ENCODE results near the gene RRP1.

Gene RRP1

DNA sequence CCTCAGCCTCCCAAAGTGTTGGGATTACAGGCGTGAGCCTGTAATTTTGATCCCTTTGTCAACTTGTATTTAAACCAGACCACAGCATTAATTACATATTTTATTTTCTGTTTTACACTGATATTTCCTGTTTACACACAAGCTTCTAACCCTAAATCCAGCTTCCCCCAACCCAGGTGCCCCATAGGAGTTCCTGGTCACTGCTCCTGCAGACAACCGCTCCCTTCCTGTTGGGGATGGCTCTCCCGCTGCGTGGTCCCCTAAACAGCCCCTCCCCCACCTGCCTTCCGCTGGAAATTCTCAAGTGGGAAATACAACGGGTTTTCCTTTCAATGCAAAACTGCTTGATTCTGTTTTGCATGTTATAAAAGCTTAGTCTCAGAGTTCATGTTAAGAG, 17.0 kb upstream of the RRP1 start:
- FAIRE-seq (no peak), DNase-seq (ENCODE audit: insufficient read length, low spot score) (no peak)
- TF ChIP-seq PAX5 (IDR thresholded peaks at IDR 0.05; ENCODE audit: insufficient read depth, low read length, severe bottlenecking) (no peak), POLR2AphosphoS5 (IDR thresholded peaks at IDR 0.05; ENCODE audit: low read depth, low read length) (no peak), TAF1 (IDR thresholded peaks at IDR 0.05; ENCODE audit: low read depth, low read length) (no peak), POLR2A (IDR thresholded peaks at IDR 0.05; ENCODE audit: low read depth, low read length) (no peak), POU2F2 (IDR thresholded peaks at IDR 0.05; ENCODE audit: low read depth, low read length) (no peak), SPI1 (IDR thresholded peaks at IDR 0.05; ENCODE audit: low read depth, low read length) (no peak)

DNA sequence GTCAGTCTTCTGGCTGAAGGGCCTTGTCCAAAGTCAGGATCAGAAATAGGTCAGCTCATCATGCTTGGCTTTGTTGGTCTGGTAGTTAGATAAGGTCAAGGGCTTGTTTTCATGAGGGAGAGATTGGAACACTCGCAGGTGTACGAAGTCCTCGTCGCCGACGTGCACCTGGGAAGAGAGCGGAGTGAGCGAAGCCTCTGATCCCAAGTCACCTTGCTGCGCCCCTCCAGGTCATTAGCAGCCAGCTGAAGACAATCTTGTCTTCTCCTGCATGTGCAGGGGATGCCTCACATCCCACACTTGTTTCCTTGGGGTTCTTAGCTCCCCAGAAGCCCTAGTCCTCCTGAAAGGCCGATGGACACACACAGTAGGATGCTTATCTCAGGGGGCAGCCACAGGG, 15.2 kb upstream of the RRP1 start:
- no peak for TF ChIP-seq SPI1 (IDR thresholded peaks at IDR 0.05; ENCODE audit: low read depth, low read length)
- no peak for TF ChIP-seq POLR2A (IDR thresholded peaks at IDR 0.05; ENCODE audit: low read depth, low read length)
- TF ChIP-seq POU2F2 (IDR thresholded peaks at IDR 0.05; ENCODE audit: low read depth, low read length) = no peak
- DNase-seq (ENCODE audit: insufficient read length, low spot score) (no peak), FAIRE-seq (no peak)

GRCh38 chr21:43775190-43775589, 14.2 kb upstream of the RRP1 start:
- TF ChIP-seq PAX5 (IDR thresholded peaks at IDR 0.05; ENCODE audit: insufficient read depth, low read length, severe bottlenecking) (no peak), POLR2A (IDR thresholded peaks at IDR 0.05; ENCODE audit: low read depth, low read length) (no peak), POLR2AphosphoS5 (IDR thresholded peaks at IDR 0.05; ENCODE audit: low read depth, low read length) (no peak), TAF1 (IDR thresholded peaks at IDR 0.05; ENCODE audit: low read depth, low read length) (no peak), SPI1 (IDR thresholded peaks at IDR 0.05; ENCODE audit: low read depth, low read length) (no peak), POU2F2 (IDR thresholded peaks at IDR 0.05; ENCODE audit: low read depth, low read length) (no peak)
- FAIRE-seq (no peak), DNase-seq (ENCODE audit: insufficient read length, low spot score) (no peak)

GRCh38 chr21:43775795-43776430, 13.5 kb upstream of the RRP1 start, which contains the start of gene CSTB:
Gene CSTB (minus strand): TSS chr21:43776308. CDS start chr21:43776269, 39 bp downstream.
- FAIRE-seq (peak; percentile 83), DNase-seq (ENCODE audit: insufficient read length, low spot score) (peak; percentile 89)
- no peak for TF ChIP-seq PAX5 (IDR thresholded peaks at IDR 0.05; ENCODE audit: insufficient read depth, low read length, severe bottlenecking)
- TF ChIP-seq SPI1 (IDR thresholded peaks at IDR 0.05; ENCODE audit: low read depth, low read length) = no peak
- peak; percentile 40; the same call in 1 of the 2 replicates for TF ChIP-seq POLR2AphosphoS5 (IDR thresholded peaks at IDR 0.05; ENCODE audit: low read depth, low read length)
- no peak for TF ChIP-seq POU2F2 (IDR thresholded peaks at IDR 0.05; ENCODE audit: low read depth, low read length)
- TF ChIP-seq TAF1 (IDR thresholded peaks at IDR 0.05; ENCODE audit: low read depth, low read length) = peak; percentile 68
- peak; percentile 52; the same call in 1 of the 2 replicates for TF ChIP-seq POLR2A (IDR thresholded peaks at IDR 0.05; ENCODE audit: low read depth, low read length)

- FAIRE-seq (no peak), DNase-seq (ENCODE audit: insufficient read length, low spot score) (no peak)
- TF ChIP-seq POU2F2 (IDR thresholded peaks at IDR 0.05; ENCODE audit: low read depth, low read length) (no peak), POLR2A (IDR thresholded peaks at IDR 0.05; ENCODE audit: low read depth, low read length) (no peak), TAF1 (IDR thresholded peaks at IDR 0.05; ENCODE audit: low read depth, low read length) (no peak), POLR2AphosphoS5 (IDR thresholded peaks at IDR 0.05; ENCODE audit: low read depth, low read length) (no peak), PAX5 (IDR thresholded peaks at IDR 0.05; ENCODE audit: insufficient read depth, low read length, severe bottlenecking) (no peak), SPI1 (IDR thresholded peaks at IDR 0.05; ENCODE audit: low read depth, low read length) (no peak)
Measured at GRCh38 chr21:43777953-43778352, 11.4 kb upstream of the RRP1 start.

DNA sequence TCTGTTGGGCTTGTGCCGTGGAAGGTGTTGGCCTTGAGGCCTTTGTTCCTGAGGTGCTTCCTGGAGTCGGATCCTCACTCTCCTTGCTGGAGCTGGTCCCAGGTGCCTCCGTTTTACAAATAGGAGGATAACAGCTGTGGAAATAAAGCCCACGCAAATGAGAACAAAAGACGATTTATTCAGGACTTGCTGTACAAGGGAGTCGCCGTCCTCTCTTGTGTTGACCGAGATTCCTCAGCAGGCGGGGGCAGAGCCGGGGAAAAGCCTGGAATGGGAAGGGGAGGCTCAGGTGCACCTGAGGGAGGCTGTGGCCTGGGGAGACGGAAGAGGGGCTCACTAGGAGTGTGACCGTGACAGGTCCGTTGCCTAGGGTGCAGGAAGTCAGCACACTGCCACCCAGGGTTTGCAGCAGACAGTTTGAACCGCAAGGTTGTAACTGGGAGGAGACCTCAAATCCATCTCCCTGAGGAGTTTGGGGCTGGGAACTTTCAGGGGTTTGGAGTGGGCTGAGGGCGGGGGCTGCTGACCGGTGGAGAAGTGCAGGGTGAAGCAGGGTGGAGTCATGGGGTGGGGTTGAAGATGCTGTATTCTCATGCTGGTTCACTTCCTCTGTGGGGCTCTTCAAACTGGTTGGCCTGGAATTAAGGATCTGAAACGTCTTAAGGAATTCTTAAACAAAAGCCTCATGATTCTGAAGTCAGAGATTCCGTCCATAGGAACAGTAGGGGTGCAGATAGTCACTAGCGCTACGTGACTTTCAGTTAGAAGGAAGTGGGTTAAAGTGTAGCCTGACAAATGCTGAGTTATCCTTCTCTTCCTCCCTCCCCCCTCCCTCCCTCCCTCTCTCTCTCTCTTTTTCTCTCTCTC, 10.7 kb upstream of the RRP1 start:
- DNase-seq (ENCODE audit: insufficient read length, low spot score) (no peak), FAIRE-seq (no peak)
- TF ChIP-seq SPI1 (IDR thresholded peaks at IDR 0.05; ENCODE audit: low read depth, low read length) (peak; percentile 37), POLR2A (IDR thresholded peaks at IDR 0.05; ENCODE audit: low read depth, low read length) (no peak)

- DNase-seq (ENCODE audit: insufficient read length, low spot score) (no peak), FAIRE-seq (no peak)
- TF ChIP-seq SPI1 (IDR thresholded peaks at IDR 0.05; ENCODE audit: low read depth, low read length) (no peak), PAX5 (IDR thresholded peaks at IDR 0.05; ENCODE audit: insufficient read depth, low read length, severe bottlenecking) (no peak), POLR2AphosphoS5 (IDR thresholded peaks at IDR 0.05; ENCODE audit: low read depth, low read length) (no peak), POLR2A (IDR thresholded peaks at IDR 0.05; ENCODE audit: low read depth, low read length) (no peak), POU2F2 (IDR thresholded peaks at IDR 0.05; ENCODE audit: low read depth, low read length) (no peak)
Measured at GRCh38 chr21:43779660-43780059, 9.7 kb upstream of the RRP1 start.

- TF ChIP-seq POLR2AphosphoS5 (IDR thresholded peaks at IDR 0.05; ENCODE audit: low read depth, low read length) (no peak), POLR2A (IDR thresholded peaks at IDR 0.05; ENCODE audit: low read depth, low read length) (no peak), PAX5 (IDR thresholded peaks at IDR 0.05; ENCODE audit: insufficient read depth, low read length, severe bottlenecking) (no peak), SPI1 (IDR thresholded peaks at IDR 0.05; ENCODE audit: low read depth, low read length) (no peak), POU2F2 (IDR thresholded peaks at IDR 0.05; ENCODE audit: low read depth, low read length) (no peak), TAF1 (IDR thresholded peaks at IDR 0.05; ENCODE audit: low read depth, low read length) (no peak)
Measured at GRCh38 chr21:43781846-43782245, 7.5 kb upstream of the RRP1 start.

GRCh38 chr21:43782431-43783097, 6.8 kb upstream of the RRP1 start:
- DNase-seq (ENCODE audit: insufficient read length, low spot score) (no peak), FAIRE-seq (no peak)
- TF ChIP-seq SPI1 (IDR thresholded peaks at IDR 0.05; ENCODE audit: low read depth, low read length) = no peak
- TF ChIP-seq POU2F2 (IDR thresholded peaks at IDR 0.05; ENCODE audit: low read depth, low read length) = no peak
- no peak for TF ChIP-seq POLR2AphosphoS5 (IDR thresholded peaks at IDR 0.05; ENCODE audit: low read depth, low read length)
- TF ChIP-seq TAF1 (IDR thresholded peaks at IDR 0.05; ENCODE audit: low read depth, low read length) = no peak
- no peak for TF ChIP-seq PAX5 (IDR thresholded peaks at IDR 0.05; ENCODE audit: insufficient read depth, low read length, severe bottlenecking)
- TF ChIP-seq POLR2A (IDR thresholded peaks at IDR 0.05; ENCODE audit: low read depth, low read length) = no peak

More at GRCh38 chr21:43781846-43782245, 7.5 kb upstream of the RRP1 start:
- DNase-seq (ENCODE audit: insufficient read length, low spot score) (no peak), FAIRE-seq (no peak)
